ENCODE data around the gene TOMM40L.
"Not testable (repeated sequence)": the region's sequence is repeated elsewhere in the genome, so short reads cannot be mapped to it uniquely, and the experiment has no call there.

TOMM40L gene

DNA sequence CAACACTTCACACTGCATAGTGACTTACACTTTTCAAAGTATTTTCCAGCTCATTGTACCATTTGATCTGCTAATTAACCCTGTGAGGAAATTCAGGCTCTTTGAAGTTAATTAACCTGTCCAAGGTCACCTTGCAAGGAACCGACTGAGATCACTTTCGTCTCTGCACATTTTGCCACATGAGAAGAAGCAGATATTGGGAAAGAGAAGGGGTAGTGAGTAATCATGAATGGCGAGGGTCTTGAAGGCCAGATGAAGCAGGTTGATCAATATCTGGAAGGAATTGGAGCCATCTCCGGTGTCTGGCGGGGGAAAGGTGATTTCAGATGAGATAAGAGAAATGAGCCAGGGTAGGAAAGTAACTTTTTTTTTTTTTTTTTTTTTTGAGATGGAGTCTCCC, 5.9 kb upstream of the TOMM40L start:
- no peak for DNase-seq (ENCODE audit: insufficient read length, low spot score)
- FAIRE-seq: no peak
- TF ChIP-seq POLR2A (IDR thresholded peaks at IDR 0.05; ENCODE audit: low read depth, low read length): no peak

DNA sequence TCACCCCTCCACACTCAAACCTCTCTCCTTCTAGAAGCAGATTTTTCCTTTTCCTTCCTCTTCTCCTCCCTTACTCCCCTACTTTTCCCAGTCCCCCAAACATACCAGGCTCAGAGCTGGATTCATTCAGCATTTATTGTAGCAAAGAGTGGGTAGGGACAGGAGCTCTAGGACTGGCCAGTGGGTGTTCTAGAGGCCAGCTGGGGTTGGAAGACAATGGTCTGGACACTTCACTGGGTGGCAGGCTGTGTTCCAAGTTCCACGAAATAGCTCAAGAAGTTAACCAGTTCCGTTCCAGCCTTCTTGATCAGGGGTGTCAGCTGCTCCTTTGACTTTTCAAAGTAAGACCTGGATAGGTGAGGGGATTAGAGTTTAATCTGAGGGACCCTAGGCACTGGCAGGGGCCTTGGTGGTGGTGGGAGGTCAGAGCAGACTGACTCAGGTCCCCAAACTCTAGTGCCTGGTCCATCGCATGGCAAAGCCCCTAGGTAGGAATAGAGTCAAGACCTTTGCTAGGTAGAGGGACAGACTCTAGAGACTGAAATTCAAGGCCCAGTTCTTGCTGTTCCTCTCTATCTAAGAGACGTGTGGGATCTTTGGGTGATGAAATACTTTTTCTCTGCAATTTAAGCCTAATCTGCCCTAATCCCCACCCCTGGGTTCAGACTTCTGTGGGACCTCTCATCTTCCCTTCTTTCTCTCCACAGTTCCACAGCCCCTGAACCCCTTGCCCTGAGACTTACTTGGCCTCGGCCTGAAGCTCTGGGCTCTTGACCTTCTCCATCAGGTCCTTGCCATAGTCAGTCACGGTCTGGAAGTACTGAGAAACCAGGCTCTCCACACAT, 3.5 kb upstream of the TOMM40L start:
- TF ChIP-seq POLR2A (IDR thresholded peaks at IDR 0.05; ENCODE audit: low read depth, low read length): no peak
- FAIRE-seq: no peak
- no peak for DNase-seq (ENCODE audit: insufficient read length, low spot score)

DNA sequence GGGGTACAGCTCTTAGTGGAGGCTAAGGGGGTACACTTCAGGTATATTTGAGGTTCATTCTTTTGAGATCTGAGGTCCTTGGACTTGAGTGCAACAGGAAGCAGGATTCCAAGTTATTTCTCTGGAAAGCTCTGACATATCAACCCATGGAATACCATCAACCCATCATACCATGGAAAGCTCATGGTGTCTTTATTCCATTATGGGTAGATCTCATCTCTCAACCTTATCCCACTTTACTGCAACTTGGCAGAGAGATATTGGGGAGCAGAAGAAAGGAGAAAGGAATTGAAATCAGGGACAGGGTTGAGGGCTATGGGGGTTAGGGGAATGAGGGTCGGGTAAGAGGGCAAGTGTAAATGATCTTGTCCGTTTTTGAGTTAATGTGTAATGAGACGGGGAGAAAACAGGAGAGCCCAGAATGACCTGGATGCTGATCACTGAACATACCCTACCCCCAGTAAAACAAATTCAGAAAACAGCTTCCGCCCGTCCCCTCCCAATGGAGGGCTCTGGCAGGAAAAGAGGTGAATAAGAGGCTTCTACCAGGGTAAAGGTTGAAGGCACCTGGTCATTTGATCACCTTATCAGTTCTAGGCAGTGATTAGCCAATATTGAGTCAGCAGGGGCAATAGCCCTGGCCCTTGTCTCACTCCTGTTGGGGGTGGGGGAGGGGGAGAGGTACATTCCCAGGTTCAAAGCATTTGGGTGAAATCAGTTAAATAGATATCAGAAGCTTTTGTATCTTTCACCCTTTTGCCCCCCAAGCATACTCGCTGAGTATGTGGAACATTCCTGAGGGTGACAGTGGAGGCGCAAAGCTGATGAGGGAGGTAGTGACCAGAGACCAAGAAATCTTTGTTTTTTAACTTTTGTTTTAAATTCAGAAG, 1.8 kb upstream of the TOMM40L start:
- no peak for FAIRE-seq
- no peak for TF ChIP-seq POLR2A (IDR thresholded peaks at IDR 0.05; ENCODE audit: low read depth, low read length)
- DNase-seq (ENCODE audit: insufficient read length, low spot score): no peak

DNA sequence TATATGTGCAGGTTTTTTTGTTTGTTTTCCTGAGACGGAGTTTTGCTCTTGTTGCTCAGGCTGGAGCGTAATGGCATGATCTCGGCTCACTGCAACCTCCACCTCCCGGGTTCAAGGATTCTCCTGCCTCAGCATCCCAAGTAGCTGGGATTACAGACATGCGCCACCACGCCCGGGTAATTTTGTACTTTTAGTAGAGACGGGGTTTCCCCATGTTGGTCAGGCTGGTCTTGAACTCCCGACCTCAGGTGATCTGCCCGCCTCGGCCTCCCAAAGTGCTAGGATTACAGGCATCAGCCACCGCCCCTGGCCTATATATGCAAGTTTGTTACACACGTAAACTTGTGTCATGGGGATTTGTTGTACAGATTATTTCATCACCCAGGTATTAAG, 1.2 kb upstream of the TOMM40L start:
- not testable (repeated sequence) for DNase-seq (ENCODE audit: insufficient read length, low spot score); FAIRE-seq

DNA sequence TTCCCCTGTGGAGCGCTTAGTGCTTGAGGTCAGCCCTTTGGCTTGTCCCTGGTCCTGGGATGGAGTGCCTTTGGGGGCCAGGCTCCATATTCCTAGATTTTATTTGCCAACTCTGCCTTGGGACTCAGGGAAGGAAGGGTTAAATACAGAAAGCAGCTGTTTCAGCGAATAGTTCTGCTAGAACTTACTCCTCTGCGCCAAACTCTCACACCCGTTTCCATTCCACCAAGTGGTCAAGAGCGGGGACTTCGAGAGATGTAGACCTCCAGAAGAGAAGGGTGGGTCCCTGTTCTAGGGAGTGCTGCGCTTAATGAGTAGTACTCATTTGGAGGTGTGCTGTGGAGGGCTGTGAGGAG, 704 bp upstream of the TOMM40L start:
- no peak for FAIRE-seq
- no peak for DNase-seq (ENCODE audit: insufficient read length, low spot score)

DNA sequence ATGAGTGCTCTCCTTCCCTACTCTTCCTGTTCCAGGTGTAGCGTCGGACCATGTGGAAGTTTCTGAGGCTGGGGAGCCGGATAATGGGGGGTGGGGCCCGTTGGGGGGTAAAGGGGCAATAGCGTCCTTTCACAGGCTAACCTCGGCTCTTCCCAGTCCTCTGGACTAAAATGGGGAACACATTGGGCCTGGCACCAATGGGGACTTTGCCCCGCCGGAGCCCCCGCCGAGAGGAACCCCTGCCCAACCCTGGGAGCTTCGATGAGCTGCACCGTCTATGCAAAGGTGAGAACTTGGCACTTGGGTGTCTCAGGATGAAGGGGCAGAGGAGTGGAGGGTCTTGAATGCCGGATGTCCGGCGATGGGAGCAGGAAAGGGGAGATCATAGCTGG, 456 bp downstream of the TOMM40L start:
- no peak for TF ChIP-seq POLR2A (IDR thresholded peaks at IDR 0.05; ENCODE audit: low read depth, low read length)
- no peak for DNase-seq (ENCODE audit: insufficient read length, low spot score)
- FAIRE-seq: no peak

More for the DNA sequence above, 704 bp upstream of the TOMM40L start:
- no peak for TF ChIP-seq POLR2A (IDR thresholded peaks at IDR 0.05; ENCODE audit: low read depth, low read length)

DNA sequence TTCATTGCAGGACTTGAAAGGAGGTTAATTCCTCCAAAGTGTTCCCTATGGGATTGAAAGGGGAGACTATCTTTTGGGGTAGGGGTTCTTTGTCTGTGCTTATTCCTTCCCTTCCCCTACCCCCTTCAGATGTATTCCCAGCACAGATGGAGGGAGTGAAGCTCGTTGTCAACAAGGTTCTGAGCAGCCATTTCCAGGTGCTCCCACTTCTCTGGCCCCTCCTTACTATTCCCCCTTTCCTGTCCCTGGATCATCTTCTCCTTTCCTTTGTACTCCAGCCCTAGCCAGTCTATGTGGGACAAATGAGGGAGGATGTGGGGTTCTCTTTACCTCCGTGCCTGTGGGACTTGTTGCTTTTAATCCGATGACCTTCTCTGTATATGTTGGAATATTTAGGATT, 899 bp downstream of the TOMM40L start:
- FAIRE-seq (no peak), DNase-seq (ENCODE audit: insufficient read length, low spot score) (no peak)
- TF ChIP-seq POLR2A (IDR thresholded peaks at IDR 0.05; ENCODE audit: low read depth, low read length): no peak

DNA sequence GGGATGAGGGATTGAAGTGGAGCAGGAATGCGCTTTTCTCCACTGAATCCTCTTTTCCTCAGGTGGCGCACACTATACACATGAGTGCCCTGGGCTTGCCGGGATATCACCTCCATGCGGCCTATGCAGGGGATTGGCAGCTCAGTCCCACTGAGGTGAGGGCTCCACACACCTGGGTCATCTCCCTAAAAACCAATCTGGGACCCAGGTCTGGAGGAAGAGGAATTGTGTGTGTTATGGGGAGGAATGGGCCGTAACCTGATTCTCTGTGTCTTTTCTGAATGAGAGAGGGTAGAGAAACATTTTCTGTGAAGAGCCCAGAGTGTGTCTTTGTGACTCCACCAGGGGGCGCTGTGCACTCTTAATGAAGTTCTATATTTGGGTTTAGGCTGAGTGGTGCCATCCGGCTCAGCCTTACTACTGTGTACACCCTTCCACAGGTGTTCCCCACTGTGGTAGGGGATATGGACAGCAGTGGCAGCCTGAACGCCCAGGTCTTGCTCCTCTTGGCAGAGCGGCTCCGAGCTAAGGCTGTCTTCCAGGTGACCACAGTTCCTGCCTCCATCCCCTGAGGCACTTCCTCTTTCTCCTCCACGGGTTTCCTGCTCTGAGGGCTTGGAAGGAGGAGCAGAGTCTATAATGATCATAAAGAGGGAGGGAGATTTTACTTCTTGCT, 1.5 kb downstream of the TOMM40L start:
- FAIRE-seq (no peak), DNase-seq (ENCODE audit: insufficient read length, low spot score) (peak; percentile 66)
- no peak for TF ChIP-seq POLR2A (IDR thresholded peaks at IDR 0.05; ENCODE audit: low read depth, low read length)

DNA sequence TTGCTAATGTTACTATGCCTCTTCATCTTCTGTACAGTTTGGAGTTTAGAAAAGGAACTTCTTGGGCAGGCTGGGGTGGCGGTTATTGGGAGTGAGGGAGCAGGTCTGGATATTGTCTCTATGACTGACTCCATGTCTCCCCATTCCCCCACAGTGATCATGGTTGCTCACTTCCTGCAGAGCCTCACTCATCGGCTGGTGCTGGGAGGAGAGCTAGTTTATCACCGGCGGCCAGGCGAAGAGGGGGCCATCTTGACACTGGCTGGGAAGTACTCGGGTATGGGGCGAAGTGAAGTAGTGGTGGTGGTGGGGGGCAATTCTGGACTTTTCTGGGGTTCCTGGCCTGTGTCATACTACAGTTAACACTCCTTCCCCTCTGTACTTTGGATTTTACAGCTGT, 2.2 kb downstream of the TOMM40L start:
- no peak for FAIRE-seq
- DNase-seq (ENCODE audit: insufficient read length, low spot score): no peak
- TF ChIP-seq POLR2A (IDR thresholded peaks at IDR 0.05; ENCODE audit: low read depth, low read length): no peak

DNA sequence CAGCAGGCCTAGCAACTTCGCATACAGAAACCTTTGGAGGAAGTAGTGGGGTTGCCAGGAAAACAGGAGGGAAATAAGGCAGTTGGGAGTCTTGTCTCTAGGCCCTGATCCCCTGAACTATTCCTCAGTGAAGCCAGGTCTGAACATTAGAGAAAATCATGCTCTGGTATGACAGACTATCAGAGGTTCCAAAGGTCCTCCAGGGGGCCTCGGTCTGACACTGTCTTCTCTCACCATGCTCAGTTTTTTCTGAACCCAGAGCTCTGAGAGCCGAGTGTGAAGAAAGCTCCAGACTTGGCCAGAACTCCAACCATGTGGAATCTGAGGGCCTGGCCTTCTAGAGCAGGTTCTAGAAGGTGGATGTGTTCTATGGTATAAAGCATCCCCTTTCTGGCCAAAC, 4.0 kb downstream of the TOMM40L start:
- no peak for FAIRE-seq
- DNase-seq (ENCODE audit: insufficient read length, low spot score): no peak
- no peak for TF ChIP-seq POLR2A (IDR thresholded peaks at IDR 0.05; ENCODE audit: low read depth, low read length)

DNA sequence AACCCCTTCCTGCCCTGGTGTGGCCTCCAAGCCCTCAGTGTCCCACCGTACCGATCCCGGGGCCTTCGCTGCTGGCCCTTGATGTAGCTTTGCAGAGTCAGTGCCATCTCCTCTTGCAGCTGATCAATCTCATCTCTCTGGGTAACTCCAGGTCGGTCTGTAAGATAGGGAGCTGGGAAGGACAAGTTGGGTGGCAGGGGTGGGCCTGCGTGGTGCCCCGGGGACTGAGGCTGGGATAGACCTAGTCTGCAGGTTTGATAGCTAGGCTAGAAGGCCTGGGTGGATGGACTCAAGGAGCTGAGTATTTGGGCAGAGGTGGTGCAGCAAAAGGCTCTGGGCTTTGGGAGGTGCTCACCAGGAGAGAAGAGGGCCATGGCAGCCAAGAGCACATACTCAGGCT, 4.9 kb downstream of the TOMM40L start:
- FAIRE-seq: no peak
- TF ChIP-seq POLR2A (IDR thresholded peaks at IDR 0.05; ENCODE audit: low read depth, low read length): no peak
- DNase-seq (ENCODE audit: insufficient read length, low spot score): no peak

DNA sequence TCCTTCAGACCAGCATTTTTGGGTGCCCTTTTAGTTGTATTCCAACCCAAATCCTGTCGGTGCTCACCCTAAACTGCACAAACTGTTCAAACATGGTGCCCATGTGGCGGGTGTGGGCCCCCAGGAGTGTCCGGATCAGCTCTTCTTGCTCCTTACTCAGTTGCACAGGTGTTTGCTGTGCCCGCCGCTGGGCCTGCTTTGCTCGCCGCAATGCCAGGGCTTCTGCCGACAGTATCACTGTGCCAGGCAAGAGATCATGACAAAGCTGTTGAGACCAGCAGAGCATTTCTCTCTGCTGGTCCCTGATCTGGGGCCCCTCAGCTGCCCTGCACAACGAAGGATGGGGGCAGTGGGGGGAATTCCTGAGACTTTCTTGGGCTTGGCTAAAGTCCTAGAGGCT, 7.2 kb downstream of the TOMM40L start:
- TF ChIP-seq POLR2A (IDR thresholded peaks at IDR 0.05; ENCODE audit: low read depth, low read length): no peak
- FAIRE-seq (no peak), DNase-seq (ENCODE audit: insufficient read length, low spot score) (no peak)

DNA sequence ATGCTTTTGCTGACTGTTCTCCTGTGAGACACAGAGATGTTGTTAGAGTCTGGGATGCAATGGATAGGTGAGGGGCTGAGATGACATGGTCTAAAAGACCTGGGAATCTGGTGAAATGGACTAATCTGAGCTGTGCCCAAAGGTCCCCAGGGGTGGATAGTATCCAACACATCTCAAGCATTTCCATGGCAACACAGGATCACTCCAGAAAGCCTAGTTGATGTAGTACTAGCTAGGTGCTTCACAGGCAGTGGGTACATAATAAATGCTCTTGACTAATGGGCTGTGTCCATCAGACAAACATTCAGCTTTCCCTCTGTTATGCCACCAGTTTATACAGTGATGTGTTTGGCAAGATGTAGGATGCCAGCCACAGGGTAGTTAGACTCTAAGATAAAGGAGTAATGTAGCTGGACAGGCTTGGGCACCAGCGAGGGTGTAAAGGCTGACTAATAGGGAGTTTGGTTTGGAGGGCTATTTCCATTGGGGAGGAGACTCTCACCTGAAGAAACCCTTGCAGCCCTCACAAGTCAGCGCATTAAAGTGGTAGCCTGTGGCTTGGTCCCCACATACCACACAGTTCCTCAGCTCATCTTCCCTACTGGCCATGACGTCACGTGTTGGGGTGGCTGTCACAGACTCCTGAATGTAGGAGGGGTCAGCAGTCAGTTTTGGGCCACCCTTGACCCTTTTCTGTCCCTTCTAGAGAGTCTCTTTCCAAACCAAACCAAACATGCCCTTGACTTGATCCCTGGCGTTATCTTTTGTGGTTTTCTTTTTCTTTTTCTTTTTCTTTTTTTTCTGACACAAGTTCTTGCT, 10.3 kb downstream of the TOMM40L start:
- no peak for TF ChIP-seq POLR2A (IDR thresholded peaks at IDR 0.05; ENCODE audit: low read depth, low read length)
- DNase-seq (ENCODE audit: insufficient read length, low spot score) (no peak), FAIRE-seq (no peak)
